ENCODE results near the gene RPEL1.

- TF ChIP-seq EZH2 (IDR thresholded peaks at IDR 0.05; ENCODE audit: borderline replicate concordance, insufficient read depth, low read depth, low read length, poor library complexity, severe bottlenecking) (no peak), CTCF (IDR thresholded peaks at IDR 0.05) (no peak)
Observed at GRCh38 chr10:103282961-103283360, 37.3 kb downstream of the RPEL1 start.
